ENCODE data around the gene CHD3. TPM values are rescaled to one million over a fixed set of nuclear protein-coding genes. Genes with fewer than 3 reads are reported as not detected.

Gene CHD3
- total RNA-seq, 6 experiments from 2014 or later: 3.2 to 7.2 (median 5.1) TPM

GRCh38 chr17:7852919-7853690, 35.5 kb upstream of the CHD3 start:
- WGBS (ENCODE audit: insufficient coverage, low coverage, low lambda C conversion rate, missing lambda C conversion rate): 94% methylated on average over 9 of the region's 51 CpGs
- Histone ChIP-seq H3K27ac (no peak overlapping the region), H3K4me3 (no peak overlapping the region), H3K27me3 (no peaks in the 10 kb centered on the region), H3K4me1 (peaks cover 0 to 15% (median 4%) of the 10 kb centered on the region in 4 donors), H3K9me3 (no peaks in the 10 kb centered on the region), H3K36me3 (peaks cover 0 to 50% (median 19%) of the 10 kb centered on the region in 4 donors)
- no peak for ATAC-seq
- TF ChIP-seq POLR2A (IDR thresholded peaks at IDR 0.05): no peak
- TF ChIP-seq CTCF (IDR thresholded peaks at IDR 0.05): no peak
- intact Hi-C loops (cut with DNase I): loop anchor here in 1 of 2 donors (5.0 kb wide), 1 partner anchor 36 kb away; no protein-coding TSS in a partner anchor
- DNase-seq: peak in 2 of 3 donors; percentile 37 to 50

GRCh38 chr17:7853691-7854038, 34.9 kb upstream of the CHD3 start:
- no peak overlapping the region for H3K27ac ChIP-seq
- peaks cover 0 to 48% (median 19%) of the 10 kb centered on the region in 4 donors for H3K36me3 ChIP-seq
- TF ChIP-seq CTCF (IDR thresholded peaks at IDR 0.05) (no peak), POLR2A (IDR thresholded peaks at IDR 0.05) (no peak)
- H3K9me3 ChIP-seq: no peaks in the 10 kb centered on the region
- no peak overlapping the region for H3K4me3 ChIP-seq
- DNase-seq (no peak), ATAC-seq (no peak)
- intact Hi-C loops (cut with DNase I): loop anchor here in 1 of 2 donors (5.0 kb wide), 1 partner anchor 36 kb away; no protein-coding TSS in a partner anchor
- no peaks in the 10 kb centered on the region for H3K27me3 ChIP-seq
- H3K4me1 ChIP-seq: peaks cover 0 to 18% (median 5%) of the 10 kb centered on the region in 4 donors
- 66% methylated on average over 12 of the region's 21 CpGs for WGBS (ENCODE audit: insufficient coverage, low coverage, low lambda C conversion rate, missing lambda C conversion rate)

GRCh38 chr17:7854078-7854777, 34.4 kb upstream of the CHD3 start:
- Histone ChIP-seq H3K27ac (no peak overlapping the region), H3K36me3 (peaks cover 0 to 45% (median 17%) of the 10 kb centered on the region in 4 donors), H3K4me3 (no peak overlapping the region), H3K4me1 (peaks cover 0 to 22% (median 7%) of the 10 kb centered on the region in 4 donors), H3K27me3 (no peaks in the 10 kb centered on the region), H3K9me3 (no peaks in the 10 kb centered on the region)
- intact Hi-C loops (cut with DNase I): loop anchor here in 1 of 2 donors (5.0 kb wide), 1 partner anchor 37 kb away; no protein-coding TSS in a partner anchor
- 81% methylated on average over 29 of the region's 31 CpGs for WGBS (ENCODE audit: insufficient coverage, low coverage, low lambda C conversion rate, missing lambda C conversion rate)
- ATAC-seq (no peak), DNase-seq (peak in 2 of 3 donors; percentile 24 to 58)
- TF ChIP-seq CTCF (IDR thresholded peaks at IDR 0.05) (no peak), POLR2A (IDR thresholded peaks at IDR 0.05) (no peak)

- no peaks in the 10 kb centered on the region for H3K27me3 ChIP-seq
- peak within 1 kb of the TSS in 2 of 3 donors; percentile 15 to 84 for H3K27ac ChIP-seq
- intact Hi-C loops (cut with DNase I): loop anchor here in 1 of 2 donors (5.0 kb wide), 1 partner anchor 38 kb away; no protein-coding TSS in a partner anchor
- H3K9me3 ChIP-seq: no peaks in the 10 kb centered on the region
- peaks cover 0 to 37% (median 12%) of the 10 kb centered on the region in 4 donors for H3K36me3 ChIP-seq
- WGBS (ENCODE audit: insufficient coverage, low coverage, low lambda C conversion rate, missing lambda C conversion rate): 71% methylated on average over 19 of the region's 57 CpGs
- ATAC-seq: no peak
- peak in 2 of 3 donors; percentile 45 to 51 for DNase-seq
- no peak for TF ChIP-seq POLR2A (IDR thresholded peaks at IDR 0.05)
- no peak for TF ChIP-seq CTCF (IDR thresholded peaks at IDR 0.05)
- H3K4me1 ChIP-seq: peaks cover 0 to 22% (median 7%) of the 10 kb centered on the region in 4 donors
- no peak within 1 kb of the TSS for H3K4me3 ChIP-seq
These were observed 33.5 kb upstream of the CHD3 start, which contains the start of gene TMEM88 for GRCh38 chr17:7854851-7855659. TMEM88 (plus strand) TSS chr17:7855066; CDS start chr17:7855075, 9 bp downstream.
